Activated naive CD4-positive, alpha-beta T cell treated with anti-CD3 and anti-CD28 coated beads for 36 hours (primary cell): ENCODE results near the gene CCDC88C. TPM values are rescaled to one million over a fixed set of nuclear protein-coding genes. Genes with fewer than 3 reads are reported as not detected.
"Not testable (repeated sequence)": the region's sequence is repeated elsewhere in the genome, so short reads cannot be mapped to it uniquely, and the experiment has no call there.

ENCODE experiments used
- CTCF ChIA-PET: fragments of 350-600 bp; sonication (Branson Sonifier 250); formaldehyde crosslinking; loops from one replicate; lab custom pipeline; 2021; ENCODE audit warnings: antibody characterized with exemption; lab: Charles Lee
- DNase-seq: peaks from one replicate; pipeline ENCODE4 v3.0.0-alpha.2; 2020
- H3K27ac Mint-ChIP-seq: one replicate; pipeline ENCODE4 v1.8.0; 2021; ENCODE audit warnings: mild to moderate bottlenecking, mixed read lengths
- H3K27me3 Mint-ChIP-seq: one replicate; pipeline ENCODE4 v1.8.0; 2021; ENCODE audit warnings: low read depth, mixed read lengths
- H3K36me3 Mint-ChIP-seq: one replicate; pipeline ENCODE4 v1.8.0; 2021; ENCODE audit warnings: low read depth, mixed read lengths
- H3K4me1 Mint-ChIP-seq: one replicate; pipeline ENCODE4 v1.8.0; 2021; ENCODE audit warnings: low read depth, mixed read lengths
- H3K4me3 Mint-ChIP-seq: one replicate; pipeline ENCODE4 v1.8.0; 2021; ENCODE audit warnings: mild to moderate bottlenecking, moderate library complexity, mixed read lengths
- H3K9me3 Mint-ChIP-seq: one replicate; pipeline ENCODE4 v1.8.0; 2021; ENCODE audit warnings: mixed read lengths
- intact Hi-C: fragments of 100-400 bp; cut with micrococcal nuclease; formaldehyde crosslinking; loops from one replicate; pipeline ENCODE4 v1.15.1; 2023
- total RNA-seq, 2 experiments: library from RNA; stranded (reverse); gene quantifications; one replicate each; pipeline ENCODE4 v1.2.3, GENCODE V29; 2021

CCDC88C gene
- total RNA-seq, 2 experiments from 2014 or later = 76.0 to 83.3 TPM

DNA sequence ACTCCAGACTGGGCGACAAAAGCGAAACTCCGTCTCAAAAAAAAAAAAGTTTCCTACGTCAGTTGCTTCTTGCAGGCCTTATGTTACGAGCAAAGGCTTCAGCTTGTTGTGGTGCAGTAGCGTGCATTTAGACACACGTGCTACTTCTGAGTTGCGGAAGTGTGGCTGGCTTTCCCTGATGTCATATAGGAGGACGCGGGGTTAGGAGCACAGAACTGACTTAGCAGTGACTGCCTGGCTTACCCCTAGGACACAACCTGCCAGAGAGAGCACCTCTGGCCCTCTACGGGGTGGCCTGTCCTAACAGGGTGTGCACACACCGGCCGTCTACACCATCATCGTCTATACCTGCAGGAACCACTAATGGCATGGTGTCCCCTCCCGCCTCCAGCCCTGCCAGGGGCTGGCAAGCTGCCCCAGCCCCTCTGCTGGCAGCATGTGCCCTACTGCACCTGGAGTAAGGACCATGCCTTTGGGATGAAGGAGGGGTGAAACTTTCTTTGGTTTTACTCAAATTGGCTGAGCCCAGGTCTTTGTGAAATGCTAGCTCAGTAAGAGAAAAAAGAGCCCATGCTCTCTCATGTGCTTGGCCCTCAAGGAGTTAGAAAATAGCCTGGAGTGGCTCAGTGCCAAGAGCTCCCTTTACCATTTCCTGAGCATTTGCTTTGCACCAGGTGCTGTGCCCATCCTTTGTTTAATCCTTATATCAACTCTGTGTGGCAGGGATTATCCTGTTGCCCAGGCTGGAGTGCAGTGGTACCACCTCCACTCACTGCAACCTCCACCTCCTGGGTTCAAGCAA is 171.4 kb downstream of the CCDC88C start:
- peaks cover 91% of the 10 kb centered on the region for H3K4me1 Mint-ChIP-seq
- H3K27me3 Mint-ChIP-seq = no peaks in the 10 kb centered on the region
- H3K4me3 Mint-ChIP-seq = peak overlapping the region; percentile 61
- H3K27ac Mint-ChIP-seq = peak overlapping the region; percentile 97
- peaks cover 6% of the 10 kb centered on the region for H3K36me3 Mint-ChIP-seq
- CTCF ChIA-PET = interaction anchor here (0.6 to 9.3 kb wide), 7 partner anchors 18 to 73 kb away, joined by 3 to 81 read pairs (median 5); no protein-coding TSS in a partner anchor
- peak; percentile 90 for DNase-seq
- intact Hi-C loops = loop anchor here (2.0 to 10.0 kb wide), 6 partner anchors 71 to 1291 kb away; partner anchors contain the start of genes CALM1, EFCAB11, TC2N and TDP1
- peaks cover 4% of the 10 kb centered on the region for H3K9me3 Mint-ChIP-seq

DNA sequence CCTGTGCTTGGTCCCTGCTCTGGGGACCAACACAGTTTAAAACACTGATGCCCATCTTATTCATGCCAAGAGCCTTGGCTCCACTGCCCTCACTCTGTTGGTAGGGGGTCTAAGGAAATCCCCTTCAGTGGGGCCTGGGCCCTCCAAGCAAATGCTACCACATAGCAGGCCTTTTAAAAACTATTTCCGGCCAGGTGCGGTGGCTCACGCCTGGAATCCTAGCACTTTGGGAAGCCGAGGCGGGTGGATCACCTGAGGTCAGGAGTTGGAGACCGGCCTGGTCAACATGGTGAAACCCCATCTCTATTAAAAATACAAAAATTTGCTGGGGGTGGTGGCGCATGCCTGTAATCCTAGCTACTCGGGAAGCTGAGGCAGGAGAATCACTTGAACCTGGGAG is 172.0 kb downstream of the CCDC88C start:
- H3K27ac Mint-ChIP-seq = peak overlapping the region; percentile 97
- intact Hi-C loops = loop anchor here (2.0 to 10.0 kb wide), 7 partner anchors 71 to 1291 kb away; partner anchors contain the start of genes CALM1, EFCAB11, TC2N and TDP1
- H3K36me3 Mint-ChIP-seq, H3K9me3 Mint-ChIP-seq, H3K27me3 Mint-ChIP-seq, DNase-seq: not testable (repeated sequence)
- H3K4me1 Mint-ChIP-seq = peaks cover 87% of the 10 kb centered on the region
- H3K4me3 Mint-ChIP-seq = peak overlapping the region; percentile 61
- CTCF ChIA-PET = interaction anchor here (1.0 to 9.3 kb wide), 3 partner anchors 17 to 72 kb away, joined by 4 to 81 read pairs (median 4); no protein-coding TSS in a partner anchor

DNA sequence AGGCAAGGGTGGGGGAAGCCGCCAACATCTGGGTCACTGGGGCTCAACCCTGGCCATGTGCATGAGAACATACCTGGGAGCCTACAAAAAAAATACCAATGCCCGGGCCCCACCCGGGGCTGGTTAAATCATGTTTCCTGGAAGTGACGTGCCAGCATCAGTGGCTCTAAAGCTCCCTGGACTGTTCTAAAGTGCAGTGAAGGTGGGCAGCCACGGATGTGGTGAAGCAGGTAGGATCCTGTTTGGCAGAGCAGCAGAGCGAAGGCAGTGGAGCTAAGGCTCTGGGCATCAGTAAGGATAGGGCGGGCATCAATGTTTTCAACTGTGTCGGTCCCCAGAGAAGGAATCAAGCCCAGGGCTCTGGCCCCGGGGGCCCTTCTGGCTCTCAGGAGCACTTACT is 172.6 kb downstream of the CCDC88C start:
- DNase-seq = peak; percentile 87
- intact Hi-C loops = loop anchor here (2.0 to 10.0 kb wide), 5 partner anchors 182 to 1290 kb away; partner anchors contain the start of genes CALM1, EFCAB11, TC2N and TDP1
- peaks cover 4% of the 10 kb centered on the region for H3K9me3 Mint-ChIP-seq
- peaks cover 6% of the 10 kb centered on the region for H3K36me3 Mint-ChIP-seq
- peak overlapping the region; percentile 55 for H3K4me3 Mint-ChIP-seq
- peaks cover 82% of the 10 kb centered on the region for H3K4me1 Mint-ChIP-seq
- no peaks in the 10 kb centered on the region for H3K27me3 Mint-ChIP-seq
- peak overlapping the region; percentile 97 for H3K27ac Mint-ChIP-seq
- CTCF ChIA-PET = interaction anchor here (1.5 to 9.3 kb wide), 2 partner anchors 17 to 72 kb away, joined by 4 to 81 read pairs; no protein-coding TSS in a partner anchor

DNA sequence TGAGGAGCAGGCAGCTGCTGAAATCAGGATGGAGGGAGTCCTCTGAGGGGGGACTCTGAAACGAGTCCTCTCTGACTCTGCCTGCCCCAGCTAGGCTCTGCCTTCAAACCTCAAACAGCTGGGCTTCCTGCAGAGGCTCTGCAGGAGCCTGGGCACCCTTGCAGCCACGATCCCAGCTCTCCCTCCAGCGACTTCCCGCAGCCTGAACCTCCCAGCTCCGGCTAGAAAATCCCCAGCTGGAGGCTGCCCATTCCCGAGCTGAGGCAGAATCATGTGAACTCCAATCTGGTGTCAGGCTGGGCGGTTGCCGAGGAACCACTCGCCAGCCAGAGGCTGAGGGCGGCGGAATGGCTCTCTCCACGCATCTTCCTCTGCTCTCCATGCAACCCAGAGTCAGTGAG is 173.1 kb downstream of the CCDC88C start, which contains the start of gene GPR68:
Gene GPR68 (minus strand): TSS at position 204 of the 401 bp plus-strand sequence. CDS start 9,654 bp downstream, outside the sequence.
- peak; percentile 39 for DNase-seq
- Mint-ChIP-seq H3K36me3 (peaks cover 6% of the 10 kb centered on the region), H3K4me1 (peaks cover 81% of the 10 kb centered on the region)

DNA sequence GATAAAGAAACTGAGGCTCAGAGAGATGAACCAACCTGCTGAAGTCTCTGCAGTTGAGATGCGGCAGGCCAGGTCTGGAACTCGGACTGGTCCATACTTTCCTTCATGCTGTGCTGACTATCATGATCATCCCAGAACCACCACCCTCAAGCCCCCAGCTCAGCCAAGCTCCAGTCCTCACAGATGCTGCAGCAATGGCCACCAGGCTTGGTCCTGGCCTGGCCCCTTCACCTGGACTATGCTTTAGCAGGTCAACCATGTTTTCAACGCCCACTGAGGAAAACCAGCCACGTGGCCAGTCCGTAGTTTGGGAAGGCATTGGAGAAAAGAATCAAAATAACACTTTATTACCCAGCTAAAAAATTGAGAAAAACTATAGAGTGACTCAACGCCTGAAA is 174.5 kb downstream of the CCDC88C start:
- H3K36me3 Mint-ChIP-seq = peaks cover 6% of the 10 kb centered on the region
- no peaks in the 10 kb centered on the region for H3K27me3 Mint-ChIP-seq
- CTCF ChIA-PET = interaction anchor here (0.6 to 9.3 kb wide), 7 partner anchors 9 to 74 kb away, joined by 3 to 81 read pairs (median 5); no protein-coding TSS in a partner anchor
- peaks cover 88% of the 10 kb centered on the region for H3K4me1 Mint-ChIP-seq
- H3K4me3 Mint-ChIP-seq = peak overlapping the region; percentile 55
- peaks cover 4% of the 10 kb centered on the region for H3K9me3 Mint-ChIP-seq
- no peak for DNase-seq
- intact Hi-C loops = loop anchor here (1.0 to 10.0 kb wide), 8 partner anchors 9 to 1288 kb away; partner anchors contain the start of genes EFCAB11 and TDP1
- H3K27ac Mint-ChIP-seq = peak overlapping the region; percentile 97

More for the DNA sequence above, 173.1 kb downstream of the CCDC88C start, which contains the start of gene GPR68:
- Mint-ChIP-seq H3K27ac (peak within 1 kb of the TSS; percentile 97), H3K4me3 (peak within 1 kb of the TSS; percentile 55), H3K9me3 (peaks cover 4% of the 10 kb centered on the region), H3K27me3 (no peaks in the 10 kb centered on the region)
- CTCF ChIA-PET = interaction anchor here (0.7 to 9.3 kb wide), 4 partner anchors 16 to 71 kb away, joined by 3 to 81 read pairs (median 4); no protein-coding TSS in a partner anchor
- intact Hi-C loops = loop anchor here (2.0 to 10.0 kb wide), 2 partner anchors 182 to 1290 kb away; partner anchors contain the start of genes EFCAB11 and TDP1

DNA sequence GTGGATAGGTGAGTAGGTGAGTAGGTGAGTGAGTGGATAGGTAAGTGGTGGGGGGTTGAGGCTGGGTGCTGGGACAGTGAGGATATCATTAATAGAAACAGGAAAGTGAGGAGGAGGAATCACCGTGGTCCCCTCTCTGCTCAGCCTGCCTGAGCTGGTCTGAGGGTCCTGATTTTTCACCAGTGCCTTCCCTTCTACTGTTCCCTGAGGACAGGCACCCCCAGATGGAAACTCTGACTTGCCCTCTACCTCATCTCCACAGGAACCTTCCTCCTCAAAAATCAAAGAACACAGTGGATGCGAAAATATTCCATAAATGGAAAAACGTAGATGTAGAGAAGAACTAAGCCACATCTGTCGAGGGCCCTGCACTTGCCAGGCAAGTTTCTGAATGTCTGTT is 175.0 kb downstream of the CCDC88C start:
- H3K27ac Mint-ChIP-seq = peak overlapping the region; percentile 97
- peak overlapping the region; percentile 55 for H3K4me3 Mint-ChIP-seq
- H3K27me3 Mint-ChIP-seq = no peaks in the 10 kb centered on the region
- peaks cover 6% of the 10 kb centered on the region for H3K36me3 Mint-ChIP-seq
- intact Hi-C loops = loop anchor here (1.0 to 10.0 kb wide), 8 partner anchors 10 to 1288 kb away; partner anchors contain the start of genes EFCAB11 and TDP1
- H3K4me1 Mint-ChIP-seq = peaks cover 88% of the 10 kb centered on the region
- H3K9me3 Mint-ChIP-seq = peaks cover 4% of the 10 kb centered on the region
- CTCF ChIA-PET = interaction anchor here (0.6 to 9.3 kb wide), 8 partner anchors 9 to 73 kb away, joined by 3 to 81 read pairs (median 6); no protein-coding TSS in a partner anchor
- DNase-seq = no peak

DNA sequence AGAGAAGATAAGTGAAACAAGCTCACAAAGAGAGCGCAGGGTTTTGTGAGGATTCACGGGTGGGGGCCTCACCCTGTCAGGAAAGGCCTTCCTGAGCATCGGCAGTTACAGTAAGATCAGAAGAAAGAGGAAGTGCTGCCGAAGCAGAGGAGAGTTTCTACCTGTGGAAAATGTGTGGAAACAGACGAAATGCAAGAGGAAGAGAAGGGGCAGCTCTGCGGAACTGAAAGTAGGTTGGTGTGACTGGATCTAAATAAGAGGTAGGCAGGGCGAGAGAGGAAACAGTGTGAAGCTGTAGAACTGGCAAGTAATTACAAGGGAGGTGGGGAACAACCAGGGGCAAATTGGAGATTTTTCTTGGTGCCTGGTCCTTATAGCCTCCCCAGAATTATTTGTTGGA is 175.8 kb downstream of the CCDC88C start:
- H3K36me3 Mint-ChIP-seq = peaks cover 2% of the 10 kb centered on the region
- peak overlapping the region; percentile 55 for H3K4me3 Mint-ChIP-seq
- no peaks in the 10 kb centered on the region for H3K27me3 Mint-ChIP-seq
- H3K27ac Mint-ChIP-seq = peak overlapping the region; percentile 78
- no peaks in the 10 kb centered on the region for H3K9me3 Mint-ChIP-seq
- CTCF ChIA-PET = interaction anchor here (1.1 to 9.3 kb wide), 4 partner anchors 13 to 135 kb away, joined by 3 to 81 read pairs (median 8); no protein-coding TSS in a partner anchor
- H3K4me1 Mint-ChIP-seq = peaks cover 86% of the 10 kb centered on the region
- peak; percentile 53 for DNase-seq
- intact Hi-C loops = loop anchor here (2.0 to 10.0 kb wide), 2 partner anchors 169 to 1287 kb away; partner anchors contain the start of genes EFCAB11 and TDP1

DNA sequence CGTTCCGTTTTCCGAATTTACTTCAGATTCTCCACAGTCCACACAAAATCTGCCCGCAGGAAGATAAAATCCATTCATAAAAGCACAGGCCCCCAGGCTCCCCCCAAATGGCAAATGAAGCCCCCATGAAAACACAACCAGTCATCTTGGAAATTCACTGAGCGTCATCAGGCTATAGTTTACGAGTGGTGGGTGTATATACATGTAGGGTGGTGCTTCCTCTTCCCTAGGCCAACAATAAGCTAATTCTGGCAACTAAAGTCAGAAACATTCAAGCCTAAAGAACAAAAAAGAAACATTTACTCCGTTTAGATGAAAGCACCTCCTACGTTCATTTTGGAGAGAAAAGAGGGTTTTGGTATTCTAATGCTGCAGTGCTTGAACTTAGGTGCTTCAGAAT is 179.0 kb downstream of the CCDC88C start:
- H3K36me3 Mint-ChIP-seq = no peaks in the 10 kb centered on the region
- no peaks in the 10 kb centered on the region for H3K27me3 Mint-ChIP-seq
- no peak overlapping the region for H3K4me3 Mint-ChIP-seq
- H3K27ac Mint-ChIP-seq = peak overlapping the region; percentile 74
- CTCF ChIA-PET = interaction anchor here (0.5 to 9.3 kb wide), 5 partner anchors 10 to 178 kb away, joined by 3 to 81 read pairs (median 5); no protein-coding TSS in a partner anchor
- DNase-seq = no peak
- H3K4me1 Mint-ChIP-seq = peaks cover 56% of the 10 kb centered on the region
- no peaks in the 10 kb centered on the region for H3K9me3 Mint-ChIP-seq
- intact Hi-C loops = no loop called here

DNA sequence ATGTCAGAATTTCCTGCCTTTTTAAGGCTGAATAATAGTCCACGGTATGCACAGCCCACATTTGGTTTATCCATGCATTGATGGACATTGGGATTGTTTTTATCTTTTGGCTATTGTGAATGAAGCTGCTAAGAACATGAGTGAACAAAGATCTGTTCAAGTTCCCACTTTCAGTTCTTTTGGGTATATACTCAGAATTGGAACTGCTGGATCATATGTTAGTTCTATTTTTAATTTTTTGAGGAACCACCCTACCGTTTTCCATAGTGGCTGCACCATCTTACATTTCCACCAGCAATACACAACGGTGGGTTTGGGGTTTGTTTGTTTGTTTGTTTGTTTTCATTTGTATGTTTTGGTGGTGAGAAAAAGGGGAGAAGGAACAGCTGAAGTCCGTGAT is 179.5 kb downstream of the CCDC88C start:
- CTCF ChIA-PET = interaction anchor here (1.3 to 9.3 kb wide), 3 partner anchors 10 to 61 kb away, joined by 3 to 81 read pairs (median 5); no protein-coding TSS in a partner anchor
- H3K4me3 Mint-ChIP-seq = no peak overlapping the region
- no peak for DNase-seq
- H3K4me1 Mint-ChIP-seq = peaks cover 50% of the 10 kb centered on the region
- H3K36me3 Mint-ChIP-seq = no peaks in the 10 kb centered on the region
- H3K9me3 Mint-ChIP-seq = no peaks in the 10 kb centered on the region
- no peaks in the 10 kb centered on the region for H3K27me3 Mint-ChIP-seq
- peak overlapping the region; percentile 74 for H3K27ac Mint-ChIP-seq
- intact Hi-C loops = no loop called here

DNA sequence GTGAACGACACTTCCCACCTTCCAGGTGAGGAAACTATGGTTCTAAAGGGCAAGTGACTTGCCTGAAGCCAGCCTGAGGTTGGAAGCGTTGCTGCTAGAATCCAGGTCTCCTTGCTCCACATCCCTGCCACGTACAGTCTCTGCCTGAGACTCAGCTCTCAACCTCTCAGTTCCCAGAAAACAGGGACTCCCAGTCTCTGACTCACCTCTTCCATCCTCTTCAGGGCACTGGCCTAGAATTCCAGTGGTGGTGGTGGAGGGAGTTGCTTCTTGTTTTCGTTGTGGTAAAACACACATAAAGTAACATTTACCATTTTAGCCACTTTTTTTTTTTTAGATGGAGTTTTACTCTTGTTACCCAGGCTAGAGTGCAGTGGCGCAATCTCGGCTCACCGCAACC is 180.4 kb downstream of the CCDC88C start:
- Mint-ChIP-seq H3K4me1 (peaks cover 47% of the 10 kb centered on the region), H3K36me3 (peaks cover 5% of the 10 kb centered on the region), H3K9me3 (no peaks in the 10 kb centered on the region), H3K27ac (no peak overlapping the region), H3K4me3 (no peak overlapping the region), H3K27me3 (no peaks in the 10 kb centered on the region)
- CTCF ChIA-PET = no interaction called here
- intact Hi-C loops = no loop called here
- no peak for DNase-seq

DNA sequence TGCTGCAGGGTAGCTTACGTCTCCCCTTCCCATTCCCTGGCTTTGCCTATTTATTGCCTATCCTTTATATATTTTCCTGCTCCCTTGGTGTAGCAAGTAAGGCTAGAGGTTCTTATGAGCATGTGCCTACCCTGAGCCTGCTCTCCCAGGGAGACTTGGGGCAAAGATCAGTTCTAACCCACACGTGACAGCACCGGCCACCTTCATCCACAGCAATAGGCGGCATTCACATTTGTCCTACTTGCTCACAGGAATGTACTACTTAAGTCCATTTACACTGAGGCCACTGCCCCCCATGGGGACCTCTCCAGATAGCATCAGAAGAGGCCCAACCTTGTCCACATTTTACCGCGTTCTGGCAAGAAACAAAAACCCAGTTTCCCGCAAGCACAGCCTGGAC is 181.8 kb downstream of the CCDC88C start:
- CTCF ChIA-PET = no interaction called here
- intact Hi-C loops = no loop called here
- H3K27ac Mint-ChIP-seq = no peak overlapping the region
- no peaks in the 10 kb centered on the region for H3K27me3 Mint-ChIP-seq
- peaks cover 49% of the 10 kb centered on the region for H3K4me1 Mint-ChIP-seq
- H3K4me3 Mint-ChIP-seq = no peak overlapping the region
- H3K9me3 Mint-ChIP-seq = peaks cover 6% of the 10 kb centered on the region
- no peak for DNase-seq
- H3K36me3 Mint-ChIP-seq = peaks cover 15% of the 10 kb centered on the region

DNA sequence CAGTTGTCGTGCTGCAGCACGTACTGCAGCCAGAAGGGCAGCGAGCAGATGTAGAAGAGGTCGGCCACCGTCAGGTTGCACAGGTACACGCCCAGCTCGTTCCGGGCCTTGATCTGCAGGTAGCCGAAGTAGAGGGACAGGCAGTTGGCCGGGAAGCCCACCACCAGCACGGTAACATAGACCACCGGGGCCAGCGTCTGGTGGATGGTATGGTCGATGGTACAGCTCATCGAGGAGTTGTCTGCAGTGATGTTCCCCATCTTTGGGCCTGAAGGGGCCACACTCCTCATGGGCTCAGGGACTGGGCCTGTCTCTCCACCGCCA is 182.9 kb downstream of the CCDC88C start:
- no peak for DNase-seq
- Mint-ChIP-seq H3K27me3 (no peaks in the 10 kb centered on the region), H3K4me3 (no peak overlapping the region), H3K9me3 (peaks cover 9% of the 10 kb centered on the region), H3K4me1 (peaks cover 58% of the 10 kb centered on the region), H3K36me3 (peaks cover 22% of the 10 kb centered on the region), H3K27ac (no peak overlapping the region)
- intact Hi-C loops = no loop called here
- CTCF ChIA-PET = interaction anchor here (0.6 kb wide), 1 partner anchor 9 kb away, joined by 3 read pairs; no protein-coding TSS in a partner anchor
